Brain microvascular endothelial cell (primary cell): Measurements from ENCODE around the gene SETD1A.

ENCODE experiments used
- DNase-seq: peaks from one replicate; pipeline ENCODE4 v3.0.0-alpha.2; 2020
- H3K27ac ChIP-seq: fragments of 250-450 bp; sonication (Bioruptor Pico); 2 replicates; pipeline ENCODE4 v1.5.1; 2020; ENCODE audit warnings: mild to moderate bottlenecking, moderate library complexity
- H3K27me3 ChIP-seq: fragments of 250-450 bp; sonication (Bioruptor Pico); replicated peaks from 2 replicates; pipeline ENCODE4 v1.5.1; 2020; ENCODE audit warnings: mild to moderate bottlenecking
- H3K36me3 ChIP-seq: fragments of 250-450 bp; sonication (Bioruptor Pico); replicated peaks from 2 replicates; pipeline ENCODE4 v1.5.1; 2020; ENCODE audit warnings: mild to moderate bottlenecking
- H3K4me3 ChIP-seq: 2 replicates; pipeline ENCODE4 v1.5.1; 2011; ENCODE audit warnings: low read depth, mild to moderate bottlenecking, control low read depth, low read length, moderate library complexity
- CTCF ChIP-seq: IDR thresholded peaks from 2 replicates; pipeline ENCODE4 v1.5.1; 2011; ENCODE audit warnings: low read depth, mild to moderate bottlenecking, moderate library complexity, low read length, control low read depth, inconsistent platforms; ENCODE audit errors: missing control alignments
- in situ Hi-C: cut with HindIII; loops from 2 replicates; pipeline ENCODE4 v1.10.0; 2017; ENCODE audit warnings: low sequenced_read_pairs, low pct_ligation_motif_present

SETD1A gene

GRCh38 chr16:30942426-30942806 is 15.1 kb upstream of the SETD1A start:
- Histone ChIP-seq H3K27ac (no peak overlapping the region), H3K27me3 (no peaks in the 10 kb centered on the region), H3K36me3 (peaks cover 27% of the 10 kb centered on the region), H3K4me3 (no peak overlapping the region)
- in situ Hi-C loops: loop anchor here (25.0 kb wide), 1 partner anchor 520 kb away; the partner anchor contains the start of genes ARMC5 and TGFB1I1
- DNase-seq: no peak
- no peak for TF ChIP-seq CTCF

- no peaks in the 10 kb centered on the region for H3K27me3 ChIP-seq
- in situ Hi-C loops: loop anchor here (25.0 kb wide), 1 partner anchor 518 kb away; the partner anchor contains the start of genes ARMC5 and TGFB1I1
- no peak for TF ChIP-seq CTCF
- H3K4me3 ChIP-seq: no peak overlapping the region
- peaks cover 27% of the 10 kb centered on the region for H3K36me3 ChIP-seq
- no peak for DNase-seq
- H3K27ac ChIP-seq: no peak overlapping the region
These were observed 13.2 kb upstream of the SETD1A start for GRCh38 chr16:30944352-30944751.

- in situ Hi-C loops: loop anchor here (25.0 kb wide), 1 partner anchor 515 kb away; the partner anchor contains the start of genes ARMC5 and TGFB1I1
- no peak overlapping the region for H3K4me3 ChIP-seq
- H3K36me3 ChIP-seq: peaks cover 20% of the 10 kb centered on the region
These were observed 10.6 kb upstream of the SETD1A start for GRCh38 chr16:30946671-30947540.

GRCh38 chr16:30947541-30947858 is 10.1 kb upstream of the SETD1A start:
- TF ChIP-seq CTCF: no peak
- Histone ChIP-seq H3K4me3 (no peak overlapping the region), H3K36me3 (peaks cover 15% of the 10 kb centered on the region), H3K27me3 (no peaks in the 10 kb centered on the region), H3K27ac (no peak overlapping the region)
- DNase-seq: no peak
- in situ Hi-C loops: loop anchor here (25.0 kb wide), 1 partner anchor 515 kb away; the partner anchor contains the start of genes ARMC5 and TGFB1I1

More at GRCh38 chr16:30946671-30947540, 10.6 kb upstream of the SETD1A start:
- no peak overlapping the region for H3K27ac ChIP-seq
- no peak for TF ChIP-seq CTCF
- no peak for DNase-seq
- H3K27me3 ChIP-seq: no peaks in the 10 kb centered on the region

GRCh38 chr16:30947859-30948666 is 9.5 kb upstream of the SETD1A start:
- in situ Hi-C loops: loop anchor here (25.0 kb wide), 1 partner anchor 514 kb away; the partner anchor contains the start of genes ARMC5 and TGFB1I1
- H3K36me3 ChIP-seq: peaks cover 11% of the 10 kb centered on the region
- peak overlapping the region; percentile 29 for H3K27ac ChIP-seq
- H3K27me3 ChIP-seq: no peaks in the 10 kb centered on the region
- DNase-seq: peak; percentile 98
- peak; percentile 2 for TF ChIP-seq CTCF
- peak overlapping the region; percentile 75 for H3K4me3 ChIP-seq
